Natural killer cell (primary cell): Measurements from ENCODE around the gene UBE3B. TPM values are rescaled to one million over a fixed set of nuclear protein-coding genes. Genes with fewer than 3 reads are reported as not detected.

Experiments used
- ATAC-seq, 3 donors: fragments of 150-1000 bp in 2 of 3; fragments of 200-7000 bp in 1 of 3; cut with Tn5 transposase; 1 replicate in 1 of 3; 2 replicates in 2 of 3; pipeline ENCODE4 v1.10.0; 2021; ENCODE audit warnings: mild to moderate bottlenecking in 2 of 3, moderate library complexity in 2 of 3
- DNase-seq, 2 donors: peaks; one replicate each; pipeline versions ENCODE4 v3.0.0 to v3.0.0-alpha.2; 2013 to 2021; ENCODE audit warnings: mixed read lengths in 1 of 2
- H3K27ac ChIP-seq: one replicate; pipeline ENCODE4 v1.5.1; 2013; ENCODE audit warnings: mild to moderate bottlenecking, low read length
- H3K27me3 ChIP-seq: one replicate; pipeline ENCODE4 v1.6.1; 2013; ENCODE audit warnings: low read length; ENCODE audit not compliant: control insufficient read depth, insufficient read depth
- H3K36me3 ChIP-seq: one replicate; pipeline ENCODE4 v1.6.1; 2013; ENCODE audit warnings: low read length; ENCODE audit not compliant: control insufficient read depth, insufficient read depth
- H3K4me1 ChIP-seq: one replicate; pipeline ENCODE4 v1.6.1; 2013; ENCODE audit warnings: low read length; ENCODE audit not compliant: control insufficient read depth, insufficient read depth
- H3K4me3 ChIP-seq: one replicate; pipeline ENCODE4 v1.5.1; 2013; ENCODE audit warnings: low read length
- H3K9me3 ChIP-seq: one replicate; pipeline ENCODE4 v1.6.1; 2013; ENCODE audit warnings: low read length; ENCODE audit not compliant: control insufficient read depth, insufficient read depth
- H3K27ac Mint-ChIP-seq, 2 donors: one replicate each; pipeline ENCODE4 v1.8.0; 2022; ENCODE audit warnings: mild to moderate bottlenecking in 2 of 2, mixed read lengths in 2 of 2, moderate library complexity in 1 of 2
- H3K27me3 Mint-ChIP-seq, 2 donors: one replicate each; pipeline ENCODE4 v1.8.0; 2022; ENCODE audit warnings: low read depth in 2 of 2, mixed read lengths in 2 of 2
- H3K36me3 Mint-ChIP-seq: one replicate; pipeline ENCODE4 v1.8.0; 2022; ENCODE audit warnings: mixed read lengths
- H3K4me1 Mint-ChIP-seq, 2 donors: one replicate each; pipeline ENCODE4 v1.8.0; 2022; ENCODE audit warnings: mixed read lengths in 2 of 2
- H3K4me3 Mint-ChIP-seq: one replicate; pipeline ENCODE4 v1.8.0; 2022; ENCODE audit warnings: mild to moderate bottlenecking, moderate library complexity, mixed read lengths
- H3K9me3 Mint-ChIP-seq, 2 donors: one replicate each; pipeline ENCODE4 v1.8.0; 2022; ENCODE audit warnings: mixed read lengths in 2 of 2
- WGBS: methylation state at CpG from one replicate; pipeline ENCODE4 v1.1.7; 2013; ENCODE audit warnings: missing lambda C conversion rate; ENCODE audit not compliant: insufficient coverage; 5-methylcytosine and 5-hydroxymethylcytosine counted together
- intact Hi-C: fragments of 100-400 bp; cut with micrococcal nuclease; formaldehyde crosslinking; loops from one replicate; pipeline ENCODE4 v1.14.2; 2022
- total RNA-seq, 4 donors: library from RNA; stranded (reverse); fragments of 120-200 nt in 1 of 4; gene quantifications; one replicate each; pipeline versions ENCODE4 v1.2.3 to v1.2.4, GENCODE V29; 2013 to 2022
- TF ChIP-seq, protein P1 (sequence below): fragments of 200-600 bp; IDR thresholded peaks from one replicate; pipeline ENCODE4 v1.8.0; 2022; ENCODE audit warnings: antibody characterized with exemption

Gene UBE3B
- total RNA-seq, 3 donors from 2014 or later (not counting 1 experiment from before 2014, with no cell fraction given): 32.2 to 46.7 (median 39.5) TPM

DNA sequence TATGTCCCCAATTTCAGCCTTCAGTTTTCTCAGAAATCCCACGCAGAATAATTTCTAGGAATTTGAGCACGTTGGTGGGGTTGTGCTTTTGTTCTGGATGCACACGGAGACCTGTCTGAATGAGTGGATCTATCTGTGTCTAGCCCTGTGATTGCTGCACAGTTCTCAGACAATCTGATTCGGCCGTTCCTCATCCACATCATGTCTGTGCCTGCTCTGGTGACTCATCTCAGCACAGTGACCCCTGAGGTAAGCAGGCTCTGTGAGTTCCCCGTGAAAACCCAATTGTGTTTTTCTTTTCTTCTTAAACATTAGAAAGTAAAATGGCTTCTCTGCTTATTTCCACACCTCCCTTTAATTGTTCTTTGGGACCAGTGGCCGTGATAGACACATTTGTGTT is 20.2 kb downstream of the UBE3B start:
- H3K36me3 Mint-ChIP-seq: peaks cover 34% of the 10 kb centered on the region

DNA sequence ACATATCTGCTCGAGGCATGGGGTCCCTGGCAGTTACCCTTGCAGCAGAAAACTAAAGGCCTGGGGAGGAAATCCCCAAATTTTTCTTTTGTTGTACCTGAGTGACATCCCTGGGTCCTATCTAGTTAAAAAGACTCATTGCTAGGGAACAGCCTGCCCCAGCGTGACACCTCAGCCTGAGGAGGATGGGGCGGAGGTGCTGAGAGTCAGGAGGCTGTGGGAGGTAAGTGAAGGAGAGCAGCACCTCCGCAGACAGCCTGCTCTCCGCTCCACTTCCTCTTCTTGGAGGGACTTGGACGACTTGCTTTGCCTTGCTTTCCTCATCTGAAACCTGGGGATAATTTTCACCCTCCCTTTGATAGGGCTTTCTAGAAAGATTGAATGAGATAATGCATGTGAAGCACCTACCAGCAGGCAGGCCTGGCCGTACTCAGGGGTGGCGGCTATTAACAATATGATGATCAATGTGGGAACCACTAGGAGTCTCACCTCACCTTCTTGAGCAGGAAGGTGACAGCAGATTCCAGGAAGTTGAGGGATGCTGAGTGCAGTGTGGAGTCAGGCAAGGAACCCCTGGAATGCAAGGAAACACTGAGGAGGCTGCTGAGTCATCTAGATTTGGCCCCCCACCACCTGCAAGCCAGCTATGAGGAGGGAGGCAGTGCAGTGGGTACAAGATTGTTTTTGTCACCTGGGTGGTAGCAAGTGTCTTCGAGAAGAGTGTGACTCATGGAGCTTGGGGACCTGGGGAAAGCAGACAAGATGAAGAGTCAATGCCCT is 23.2 kb downstream of the UBE3B start:
- 96% methylated on average over 8 of the region's 9 CpGs for WGBS
- H3K4me1 Mint-ChIP-seq: peaks cover 15 to 25% of the 10 kb centered on the region in 2 donors
- H3K4me1 ChIP-seq: peaks cover 2% of the 10 kb centered on the region
- H3K9me3 ChIP-seq: no peaks in the 10 kb centered on the region
- H3K4me3 Mint-ChIP-seq: no peak overlapping the region
- intact Hi-C loops: no loop called here
- H3K9me3 Mint-ChIP-seq: no peaks in the 10 kb centered on the region
- H3K27me3 Mint-ChIP-seq: no peaks in the 10 kb centered on the region
- ATAC-seq (no peak), DNase-seq (no peak)
- no peaks in the 10 kb centered on the region for H3K27me3 ChIP-seq
- no peak overlapping the region for H3K4me3 ChIP-seq
- H3K36me3 ChIP-seq: peaks cover 76% of the 10 kb centered on the region
- peaks cover 51% of the 10 kb centered on the region for H3K36me3 Mint-ChIP-seq
- TF ChIP-seq, protein P1, sequence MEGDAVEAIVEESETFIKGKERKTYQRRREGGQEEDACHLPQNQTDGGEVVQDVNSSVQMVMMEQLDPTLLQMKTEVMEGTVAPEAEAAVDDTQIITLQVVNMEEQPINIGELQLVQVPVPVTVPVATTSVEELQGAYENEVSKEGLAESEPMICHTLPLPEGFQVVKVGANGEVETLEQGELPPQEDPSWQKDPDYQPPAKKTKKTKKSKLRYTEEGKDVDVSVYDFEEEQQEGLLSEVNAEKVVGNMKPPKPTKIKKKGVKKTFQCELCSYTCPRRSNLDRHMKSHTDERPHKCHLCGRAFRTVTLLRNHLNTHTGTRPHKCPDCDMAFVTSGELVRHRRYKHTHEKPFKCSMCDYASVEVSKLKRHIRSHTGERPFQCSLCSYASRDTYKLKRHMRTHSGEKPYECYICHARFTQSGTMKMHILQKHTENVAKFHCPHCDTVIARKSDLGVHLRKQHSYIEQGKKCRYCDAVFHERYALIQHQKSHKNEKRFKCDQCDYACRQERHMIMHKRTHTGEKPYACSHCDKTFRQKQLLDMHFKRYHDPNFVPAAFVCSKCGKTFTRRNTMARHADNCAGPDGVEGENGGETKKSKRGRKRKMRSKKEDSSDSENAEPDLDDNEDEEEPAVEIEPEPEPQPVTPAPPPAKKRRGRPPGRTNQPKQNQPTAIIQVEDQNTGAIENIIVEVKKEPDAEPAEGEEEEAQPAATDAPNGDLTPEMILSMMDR: no peak
- no peak overlapping the region for H3K27ac ChIP-seq
- H3K27ac Mint-ChIP-seq: no peak overlapping the region

More for the DNA sequence above, 20.2 kb downstream of the UBE3B start:
- no peak overlapping the region for H3K4me3 Mint-ChIP-seq
- H3K27ac ChIP-seq: no peak overlapping the region
- no peak overlapping the region for H3K4me3 ChIP-seq
- no peak overlapping the region for H3K27ac Mint-ChIP-seq
- no peaks in the 10 kb centered on the region for H3K27me3 Mint-ChIP-seq
- H3K4me1 Mint-ChIP-seq: peaks cover 24 to 36% of the 10 kb centered on the region in 2 donors
- TF ChIP-seq, protein P1: no peak
- H3K4me1 ChIP-seq: peaks cover 7% of the 10 kb centered on the region
- peaks cover 52% of the 10 kb centered on the region for H3K36me3 ChIP-seq
- WGBS: 88% methylated on average over 7 of the region's 7 CpGs
- no peaks in the 10 kb centered on the region for H3K9me3 ChIP-seq
- ATAC-seq (no peak), DNase-seq (no peak)
- H3K27me3 ChIP-seq: no peaks in the 10 kb centered on the region
- H3K9me3 Mint-ChIP-seq: no peaks in the 10 kb centered on the region
- intact Hi-C loops: no loop called here

DNA sequence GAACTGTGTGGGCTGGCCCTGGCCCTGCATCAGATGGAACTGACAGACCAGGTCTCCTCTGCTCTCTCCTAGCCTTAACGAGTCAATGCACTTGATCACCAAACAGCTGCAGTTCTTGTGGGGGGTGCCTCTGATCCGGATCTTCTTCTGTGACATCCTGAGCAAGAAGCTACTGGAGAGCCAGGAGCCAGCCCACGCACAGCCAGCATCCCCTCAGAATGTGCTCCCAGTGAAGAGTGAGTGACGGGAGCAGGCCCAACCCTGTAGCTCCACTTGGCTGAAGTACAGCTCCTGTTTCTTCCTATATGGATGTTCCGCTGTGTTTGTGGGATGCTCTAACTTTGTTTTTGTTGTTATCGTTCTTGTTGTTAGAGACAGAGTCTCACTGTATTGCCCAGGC is 23.9 kb downstream of the UBE3B start:
- Mint-ChIP-seq H3K4me1 (peaks cover 8 to 18% of the 10 kb centered on the region in 2 donors), H3K9me3 (no peaks in the 10 kb centered on the region), H3K36me3 (peaks cover 54% of the 10 kb centered on the region), H3K4me3 (no peak overlapping the region), H3K27ac (no peak overlapping the region), H3K27me3 (no peaks in the 10 kb centered on the region)
- no peaks in the 10 kb centered on the region for H3K4me1 ChIP-seq
- WGBS: 95% methylated on average over 6 of the region's 6 CpGs
- DNase-seq (no peak), ATAC-seq (no peak)
- TF ChIP-seq, protein P1: no peak
- H3K9me3 ChIP-seq: no peaks in the 10 kb centered on the region
- H3K4me3 ChIP-seq: no peak overlapping the region
- H3K27ac ChIP-seq: no peak overlapping the region
- peaks cover 82% of the 10 kb centered on the region for H3K36me3 ChIP-seq
- H3K27me3 ChIP-seq: no peaks in the 10 kb centered on the region
- intact Hi-C loops: no loop called here
